ENCODE measurements around the gene UPF3B. TPM values are rescaled to one million over a fixed set of nuclear protein-coding genes. Genes with fewer than 3 reads are reported as not detected.

UPF3B gene, protein sequence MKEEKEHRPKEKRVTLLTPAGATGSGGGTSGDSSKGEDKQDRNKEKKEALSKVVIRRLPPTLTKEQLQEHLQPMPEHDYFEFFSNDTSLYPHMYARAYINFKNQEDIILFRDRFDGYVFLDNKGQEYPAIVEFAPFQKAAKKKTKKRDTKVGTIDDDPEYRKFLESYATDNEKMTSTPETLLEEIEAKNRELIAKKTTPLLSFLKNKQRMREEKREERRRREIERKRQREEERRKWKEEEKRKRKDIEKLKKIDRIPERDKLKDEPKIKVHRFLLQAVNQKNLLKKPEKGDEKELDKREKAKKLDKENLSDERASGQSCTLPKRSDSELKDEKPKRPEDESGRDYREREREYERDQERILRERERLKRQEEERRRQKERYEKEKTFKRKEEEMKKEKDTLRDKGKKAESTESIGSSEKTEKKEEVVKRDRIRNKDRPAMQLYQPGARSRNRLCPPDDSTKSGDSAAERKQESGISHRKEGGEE
- total RNA-seq: 2.0 and 2.1 TPM in 2 replicates

DNA sequence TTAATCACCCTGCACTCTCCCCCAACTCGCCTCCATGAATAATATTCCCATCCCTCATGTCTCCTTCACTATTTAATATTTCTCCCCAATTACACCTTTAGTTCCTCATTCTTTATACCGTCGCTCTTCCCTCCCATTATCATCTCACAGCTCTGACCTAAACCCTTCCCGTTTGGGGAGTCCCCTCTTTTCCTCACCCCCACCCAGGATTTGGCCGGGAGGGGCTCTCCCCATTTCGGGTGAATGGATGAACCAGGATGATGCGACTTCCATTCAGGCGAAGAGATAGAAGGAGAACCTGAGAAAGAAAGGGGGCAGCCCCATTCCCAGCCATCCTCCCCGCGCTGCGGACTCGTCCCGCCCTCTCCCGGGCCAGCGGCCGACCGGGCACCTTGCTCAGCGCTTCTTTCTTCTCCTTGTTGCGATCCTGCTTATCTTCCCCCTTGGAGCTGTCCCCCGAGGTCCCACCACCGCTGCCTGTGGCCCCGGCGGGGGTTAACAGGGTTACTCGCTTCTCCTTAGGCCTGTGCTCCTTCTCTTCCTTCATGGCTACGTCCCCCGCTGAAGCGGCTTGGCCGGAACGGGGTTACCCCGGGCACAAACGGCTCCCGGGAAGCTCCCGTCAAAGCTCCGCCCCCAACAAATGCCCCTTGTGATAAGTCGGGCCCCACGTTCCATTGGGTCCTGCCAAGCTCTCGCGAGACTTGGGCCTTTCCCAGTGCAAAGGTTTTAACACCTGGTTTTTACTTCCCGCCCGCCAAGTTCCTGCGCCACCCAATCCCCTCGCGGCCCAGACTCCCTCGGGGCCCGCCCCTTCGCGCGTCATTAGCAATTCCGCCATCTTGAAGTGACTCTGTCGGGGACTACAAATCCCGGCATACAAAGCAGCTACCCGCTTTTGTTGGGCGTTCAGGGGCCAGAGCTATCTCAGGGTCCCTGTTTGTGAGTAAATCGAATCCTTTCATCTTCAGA lies at the start of gene UPF3B:
Gene UPF3B (minus strand): TSS at position 582 of the 972 bp plus-strand sequence. CDS start 35 bp downstream, at position 547.

DNA sequence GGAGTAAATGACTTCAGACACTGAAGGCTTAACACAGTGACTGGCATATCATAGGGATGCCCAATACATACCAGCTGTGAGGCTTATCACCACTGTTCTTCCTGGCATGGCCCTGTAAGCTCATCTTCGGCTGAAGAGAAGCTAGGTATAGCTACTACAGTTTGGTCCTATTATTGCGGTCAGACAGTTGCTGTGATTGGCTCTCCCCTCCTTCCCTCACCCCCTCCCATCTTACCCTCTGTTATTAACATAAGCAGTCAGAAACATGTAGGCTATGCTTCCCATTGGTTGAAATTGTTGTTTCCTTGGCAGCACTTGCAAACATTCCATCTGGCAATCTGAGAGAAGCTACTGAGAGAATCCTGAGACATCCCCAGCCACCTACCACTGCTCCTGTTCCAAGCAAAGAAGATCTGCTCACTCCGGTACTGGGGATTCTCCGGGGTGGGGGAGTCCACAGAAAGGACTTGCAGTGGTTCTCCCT lies 43.1 kb upstream of the UPF3B start, which contains the start of gene AKAP14:
Gene AKAP14 (plus strand): TSS at position 51 of the 484 bp plus-strand sequence. CDS start 7,331 bp downstream, outside the sequence.

DNA sequence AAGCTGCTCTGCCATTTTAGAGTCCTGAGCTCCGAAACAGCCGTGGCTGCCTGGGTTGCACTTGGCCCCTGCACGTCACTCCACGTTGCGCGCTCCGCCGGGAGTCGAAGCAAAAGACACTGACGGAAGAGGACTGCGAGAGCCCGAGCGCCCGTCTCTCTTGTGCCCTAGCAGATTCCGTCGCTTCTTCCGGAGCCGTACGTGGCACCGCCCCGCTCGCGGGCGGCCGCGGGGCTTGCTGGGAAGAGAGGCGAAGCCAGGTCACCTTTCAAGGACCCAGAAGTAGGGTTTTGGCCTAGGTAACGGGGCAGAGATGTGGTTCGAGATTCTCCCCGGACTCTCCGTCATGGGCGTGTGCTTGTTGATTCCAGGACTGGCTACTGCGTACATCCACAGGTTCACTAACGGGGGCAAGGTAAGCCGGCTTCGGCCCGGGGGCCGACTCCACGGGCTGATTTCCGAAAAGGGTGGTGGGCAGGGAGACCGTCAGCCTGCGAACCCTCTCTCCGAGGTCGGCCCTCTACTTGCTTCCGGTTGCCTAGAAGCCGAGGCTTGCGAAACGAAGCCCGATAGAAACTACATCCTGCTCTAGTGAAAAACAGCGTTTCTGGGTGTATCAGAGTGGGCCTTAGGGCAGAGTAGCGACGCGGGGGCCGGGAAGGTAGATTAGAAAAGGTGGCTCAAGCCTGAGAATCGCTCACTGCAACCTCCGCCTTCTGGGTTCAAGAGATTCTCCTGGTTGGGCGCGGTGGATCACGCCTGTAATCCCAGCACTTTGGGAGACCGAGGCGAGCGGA lies 19.0 kb upstream of the UPF3B start, which contains the start of the genes NDUFA1 and RNF113A:
Gene NDUFA1 (plus strand): TSS at position 234 of the 797 bp plus-strand sequence. CDS start 80 bp downstream, at position 314.
Gene RNF113A (minus strand): TSS at position 135 of the 797 bp plus-strand sequence. CDS start 120 bp downstream, at position 15.

DNA sequence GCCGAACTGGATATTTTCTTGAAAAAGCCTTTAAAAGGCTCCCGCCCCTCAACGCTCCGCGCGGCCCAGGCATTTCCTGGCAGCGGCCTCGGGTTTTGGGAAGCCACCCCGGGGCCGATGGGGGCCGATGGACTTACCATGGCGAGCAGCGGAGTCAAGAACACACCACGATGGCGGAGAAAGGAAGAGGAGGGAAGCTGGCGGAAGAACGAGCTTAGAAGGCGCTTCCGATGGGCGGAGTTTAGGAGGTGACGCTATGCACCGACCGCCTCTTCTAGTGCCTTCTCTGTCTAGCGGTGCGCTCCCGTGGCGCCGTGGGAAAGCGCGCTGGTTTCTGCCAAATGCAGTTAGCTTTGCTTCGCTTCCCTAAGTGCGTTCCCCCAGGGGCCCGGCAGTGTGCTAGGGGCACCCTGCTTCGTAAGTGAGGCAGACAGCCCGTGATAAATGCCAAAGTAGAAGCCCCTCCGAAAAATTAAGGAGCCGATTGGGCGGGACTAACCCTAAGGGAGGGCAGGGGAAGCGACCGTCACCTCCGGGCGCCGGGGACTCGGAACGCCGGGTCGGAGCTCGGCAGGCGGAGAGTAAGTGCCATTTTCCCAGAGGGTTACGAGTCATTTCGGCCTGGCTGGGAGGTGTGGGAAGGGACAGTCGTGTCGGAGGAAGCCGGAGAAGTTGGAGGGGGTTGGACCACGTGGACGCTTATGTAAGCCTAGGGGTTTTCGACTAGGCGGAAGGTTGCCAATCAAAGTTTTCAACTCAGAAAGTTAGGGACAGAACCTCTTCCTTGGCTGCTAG lies 61.1 kb downstream of the UPF3B start, which contains the start of gene RPL39:
Gene RPL39 (minus strand): TSS at position 194 of the 795 bp plus-strand sequence. CDS start 54 bp downstream, at position 140.

Other genes with a start within 250 kb of the UPF3B start
- gene NKRF, start 246.5 kb downstream of the UPF3B start, total RNA-seq: 4.8 and 10.6 TPM in 2 replicates
- 42.5 and 63.6 TPM in 2 replicates for gene SEPTIN6, start 159.8 kb downstream of the UPF3B start, total RNA-seq
- 0.09 and 0.89 TPM in 2 replicates for gene SOWAHD, start 94.4 kb downstream of the UPF3B start, total RNA-seq
- gene RPL39, start 61.3 kb downstream of the UPF3B start, total RNA-seq: 2,510 and 8,365 TPM in 2 replicates
- gene RNF113A, start 18.8 kb upstream of the UPF3B start, total RNA-seq: 10.1 and 17.5 TPM in 2 replicates
- gene NDUFA1, start 18.9 kb upstream of the UPF3B start, total RNA-seq: 25.5 and 66.2 TPM in 2 replicates
- gene AKAP14, start 42.9 kb upstream of the UPF3B start, total RNA-seq: not detected in 2 replicates
- 3.9 and 4.3 TPM in 2 replicates for gene NKAP, start 90.8 kb upstream of the UPF3B start, total RNA-seq
- gene RHOXF2B, start 224.7 kb upstream of the UPF3B start, total RNA-seq: not detected in 2 replicates

Measured in smooth muscle cell of the umbilical artery (primary cell).